Endothelial cell of umbilical vein (primary cell): ENCODE results near the gene COBLL1. TPM values are rescaled to one million over a fixed set of nuclear protein-coding genes. Genes with fewer than 3 reads are reported as not detected.

Experiments
- BruUV-seq: library from RNA; stranded (reverse); fragments of 400-500 nt; replicated peaks from 2 replicates; lab custom pipeline; 2021; lab: Mats Ljungman, UMichigan
- CTCF ChIA-PET: fragments of 300-600, 350-600 bp; sonication (Branson Sonifier 250); formaldehyde crosslinking; loops from one replicate; lab custom pipeline; 2021; ENCODE audit warnings: antibody characterized with exemption, inconsistent platforms; lab: Charles Lee
- POLR2A ChIA-PET: fragments of 300-600, 350-600 bp; sonication (Branson Sonifier 250); formaldehyde crosslinking; loops from one replicate; lab custom pipeline; 2021; ENCODE audit warnings: antibody characterized with exemption, inconsistent platforms; lab: Charles Lee
- DNase-seq: peaks from one replicate; pipeline ENCODE4 v3.0.0-alpha.2; 2011; ENCODE audit warnings: low read depth, low spot score
- FAIRE-seq: peaks from 2 replicates; lab custom pipeline; 2011; peaks lifted over from hg19 to GRCh38; lab: Jason Lieb, UNC
- H2AFZ ChIP-seq: 2 replicates; pipeline ENCODE4 v1.6.0; 2012; ENCODE audit warnings: low read depth, low read length, control low read depth, inconsistent platforms
- H3K27ac ChIP-seq: 2 replicates; pipeline ENCODE4 v1.5.1; 2011; ENCODE audit warnings: low read depth, mild to moderate bottlenecking, control low read depth, low read length, moderate library complexity; ENCODE audit not compliant: insufficient read depth
- H3K27me3 ChIP-seq, 2 experiments: 2 replicates each; pipeline versions ENCODE4 v1.6.0 to v1.6.1; 2011; ENCODE audit warnings: low read length in 2 of 2, mixed read lengths in 1 of 2; ENCODE audit not compliant: control insufficient read depth in 2 of 2, insufficient read depth in 2 of 2
- H3K36me3 ChIP-seq, 2 experiments: 2 replicates in 1 of 2; 3 replicates in 1 of 2; pipeline ENCODE4 v1.5.1; 2011; ENCODE audit warnings: low read length in 2 of 2, mild to moderate bottlenecking in 1 of 2, moderate library complexity in 1 of 2; ENCODE audit not compliant: control insufficient read depth in 2 of 2, insufficient read depth in 2 of 2; ENCODE audit errors: extremely low read depth in 1 of 2
- H3K4me1 ChIP-seq: 3 replicates; pipeline ENCODE4 v1.5.1; 2011; ENCODE audit warnings: mild to moderate bottlenecking, low read length; ENCODE audit not compliant: control insufficient read depth, insufficient read depth; ENCODE audit errors: extremely low read depth
- H3K4me2 ChIP-seq: 2 replicates; pipeline ENCODE4 v1.6.1; 2011; ENCODE audit warnings: low read length, control low read depth, mixed read lengths; ENCODE audit not compliant: insufficient read depth
- H3K4me3 ChIP-seq, 3 experiments: fragments of 200-600 bp in 1 of 3; sonication (generic), shearing (Covaris generic) in 1 of 3; replicated peaks in 1 of 3; 2 replicates each; pipeline ENCODE4 v1.5.1; 2011 to 2016; ENCODE audit warnings: control low read depth in 3 of 3, low read length in 3 of 3, mild to moderate bottlenecking in 2 of 3, inconsistent platforms in 1 of 3, low read depth in 1 of 3, moderate library complexity in 1 of 3; ENCODE audit not compliant: insufficient read depth in 1 of 3
- H3K79me2 ChIP-seq: 2 replicates; pipeline ENCODE4 v1.6.0; 2012; ENCODE audit warnings: low read length, inconsistent platforms; ENCODE audit not compliant: control insufficient read depth, insufficient read depth
- H3K9ac ChIP-seq: replicated peaks from 2 replicates; pipeline ENCODE3; 2011; ENCODE audit warnings: low read length, control low read depth; ENCODE audit not compliant: insufficient read depth; ENCODE audit errors: extremely low read depth
- H3K9me1 ChIP-seq: replicated peaks from 3 replicates; pipeline ENCODE4 v1.6.0; 2011; ENCODE audit warnings: mild to moderate bottlenecking, low read length; ENCODE audit not compliant: control insufficient read depth, insufficient read depth; ENCODE audit errors: extremely low read depth
- H3K9me3 ChIP-seq: replicated peaks from 2 replicates; pipeline ENCODE4 v1.5.1; 2012; ENCODE audit warnings: low read length, inconsistent platforms; ENCODE audit not compliant: control insufficient read depth, insufficient read depth
- H4K20me1 ChIP-seq: replicated peaks from 2 replicates; pipeline ENCODE3; 2011; ENCODE audit warnings: mild to moderate bottlenecking, low read length; ENCODE audit not compliant: control insufficient read depth, insufficient read depth; ENCODE audit errors: extremely low read depth
- EZH2 ChIP-seq: IDR thresholded peaks from 2 replicates; pipeline ENCODE4 v1.6.1; 2012; ENCODE audit warnings: borderline replicate concordance, low read depth, mild to moderate bottlenecking, moderate library complexity, low read length, inconsistent platforms; ENCODE audit not compliant: severe bottlenecking
- FOS ChIP-seq: IDR thresholded peaks from 2 replicates; pipeline ENCODE4 v1.6.1; 2011; ENCODE audit warnings: mild to moderate bottlenecking, low read length, moderate library complexity, borderline replicate concordance; ENCODE audit not compliant: insufficient read depth
- GATA2 ChIP-seq: IDR thresholded peaks from 2 replicates; pipeline ENCODE4 v1.7.0; 2011; ENCODE audit warnings: low read depth, mild to moderate bottlenecking, moderate library complexity, mixed read lengths, low read length; ENCODE audit not compliant: insufficient read length, insufficient read depth
- JUN ChIP-seq: IDR thresholded peaks from 2 replicates; pipeline ENCODE4 v1.6.1; 2011; ENCODE audit warnings: borderline replicate concordance, low read depth; ENCODE audit not compliant: insufficient read length, insufficient read depth
- MAX ChIP-seq: IDR thresholded peaks from 2 replicates; pipeline ENCODE4 v1.6.1; 2011; ENCODE audit not compliant: insufficient read depth, insufficient read length
- MYC ChIP-seq: IDR thresholded peaks from one replicate; pipeline ENCODE4 v1.6.1; 2011; ENCODE audit warnings: mild to moderate bottlenecking, low read depth, low read length
- POLR2A ChIP-seq: IDR thresholded peaks from 2 replicates; pipeline ENCODE4 v1.6.1; 2012; ENCODE audit warnings: low read depth, mild to moderate bottlenecking, control low read depth, low read length
- POLR2AphosphoS5 ChIP-seq: IDR thresholded peaks from 2 replicates; pipeline ENCODE4 v1.6.1; 2012; ENCODE audit warnings: low read depth, mild to moderate bottlenecking, control low read depth, low read length, moderate library complexity; ENCODE audit not compliant: insufficient read depth
- dilution Hi-C: fragments of 300-500 bp; cut with MboI; formaldehyde crosslinking; loops from one replicate; pipeline ENCODE4 v1.15.0; 2019; ENCODE audit warnings: low sequenced_read_pairs; ENCODE audit not compliant: extremely low pct_ligation_motif_present
- intact Hi-C: fragments of 100-400 bp; cut with micrococcal nuclease; formaldehyde crosslinking; loops from one replicate; pipeline ENCODE4 v1.10.0; 2022
- polyA plus RNA-seq, 4 experiments: library from polyadenylated mRNA; depleted of rRNA in 3 of 4; stranded (reverse) in 3 of 4; unstranded in 1 of 4; fragments of >200 nt; gene quantifications; 2 replicates each; pipeline versions ENCODE4 v1.2.1 to v1.2.3, GENCODE V29; 2011 to 2012; ENCODE audit warnings: missing spikeins in 1 of 4
- total RNA-seq: library from RNA; stranded (reverse); gene quantifications from 2 replicates; pipeline ENCODE4 v1.2.3, GENCODE V29; 2021
- TF ChIP-seq, protein P1 (sequence below), 2 donors: IDR thresholded peaks; 1 replicate in 1 of 2; 2 replicates in 1 of 2; pipeline ENCODE4 v1.5.1; 2011; ENCODE audit warnings: low read length in 2 of 2, mild to moderate bottlenecking in 2 of 2, moderate library complexity in 2 of 2, control low read depth in 1 of 2, inconsistent platforms in 1 of 2, low read depth in 1 of 2; ENCODE audit not compliant: insufficient read depth in 1 of 2; ENCODE audit errors: extremely low read depth in 1 of 2

Gene COBLL1
- total and polyA plus RNA-seq, 2 donors (not counting 3 experiments of a cell fraction or from before 2014, with no cell fraction given) = 9.1 to 38.4 TPM

GRCh38 chr2:164681009-164681408 lies 160.6 kb downstream of the COBLL1 start:
- Histone ChIP-seq H2AFZ (no peak overlapping the region), H3K36me3 (no peaks in the 10 kb centered on the region), H3K9me3 (no peaks in the 10 kb centered on the region), H3K27ac (no peak overlapping the region), H3K9me1 (no peaks in the 10 kb centered on the region), H3K27me3 (no peaks in the 10 kb centered on the region), H3K4me1 (no peaks in the 10 kb centered on the region), H3K4me3 (no peak overlapping the region), H3K79me2 (no peaks in the 10 kb centered on the region), H3K4me2 (no peak overlapping the region), H3K9ac (no peak overlapping the region), H4K20me1 (no peaks in the 10 kb centered on the region)
- BruUV-seq = no TSS peak
- no peak for FAIRE-seq
- intact Hi-C loops (no loop called here), dilution Hi-C loops (no loop called here)
- CTCF ChIA-PET = interaction anchor here (1.6 kb wide), 1 partner anchor 121 kb away, joined by 3 read pairs; no protein-coding TSS in a partner anchor
- no peak for DNase-seq
- POLR2A ChIA-PET = no interaction called here
- no peak for TF ChIP-seq MYC
- TF ChIP-seq, protein P1, sequence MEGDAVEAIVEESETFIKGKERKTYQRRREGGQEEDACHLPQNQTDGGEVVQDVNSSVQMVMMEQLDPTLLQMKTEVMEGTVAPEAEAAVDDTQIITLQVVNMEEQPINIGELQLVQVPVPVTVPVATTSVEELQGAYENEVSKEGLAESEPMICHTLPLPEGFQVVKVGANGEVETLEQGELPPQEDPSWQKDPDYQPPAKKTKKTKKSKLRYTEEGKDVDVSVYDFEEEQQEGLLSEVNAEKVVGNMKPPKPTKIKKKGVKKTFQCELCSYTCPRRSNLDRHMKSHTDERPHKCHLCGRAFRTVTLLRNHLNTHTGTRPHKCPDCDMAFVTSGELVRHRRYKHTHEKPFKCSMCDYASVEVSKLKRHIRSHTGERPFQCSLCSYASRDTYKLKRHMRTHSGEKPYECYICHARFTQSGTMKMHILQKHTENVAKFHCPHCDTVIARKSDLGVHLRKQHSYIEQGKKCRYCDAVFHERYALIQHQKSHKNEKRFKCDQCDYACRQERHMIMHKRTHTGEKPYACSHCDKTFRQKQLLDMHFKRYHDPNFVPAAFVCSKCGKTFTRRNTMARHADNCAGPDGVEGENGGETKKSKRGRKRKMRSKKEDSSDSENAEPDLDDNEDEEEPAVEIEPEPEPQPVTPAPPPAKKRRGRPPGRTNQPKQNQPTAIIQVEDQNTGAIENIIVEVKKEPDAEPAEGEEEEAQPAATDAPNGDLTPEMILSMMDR (IDR thresholded peaks at IDR 0.05; ENCODE audit: extremely low read depth in 1 of 2, insufficient read depth in 1 of 2, low read depth in 1 of 2, low read length in 2 of 2) = no peak
- no peak for TF ChIP-seq POLR2A
- TF ChIP-seq EZH2 = no peak
- TF ChIP-seq MAX = no peak
- no peak for TF ChIP-seq POLR2AphosphoS5
- TF ChIP-seq FOS = no peak
- no peak for TF ChIP-seq GATA2
- TF ChIP-seq JUN = no peak
